ENCODE measurements around the gene OR13C8. TPM values are rescaled to one million over a fixed set of nuclear protein-coding genes. Genes with fewer than 3 reads are reported as not detected.

The OR13C8 gene
- total RNA-seq, 1 experiment from 2014 or later: not detected

DNA sequence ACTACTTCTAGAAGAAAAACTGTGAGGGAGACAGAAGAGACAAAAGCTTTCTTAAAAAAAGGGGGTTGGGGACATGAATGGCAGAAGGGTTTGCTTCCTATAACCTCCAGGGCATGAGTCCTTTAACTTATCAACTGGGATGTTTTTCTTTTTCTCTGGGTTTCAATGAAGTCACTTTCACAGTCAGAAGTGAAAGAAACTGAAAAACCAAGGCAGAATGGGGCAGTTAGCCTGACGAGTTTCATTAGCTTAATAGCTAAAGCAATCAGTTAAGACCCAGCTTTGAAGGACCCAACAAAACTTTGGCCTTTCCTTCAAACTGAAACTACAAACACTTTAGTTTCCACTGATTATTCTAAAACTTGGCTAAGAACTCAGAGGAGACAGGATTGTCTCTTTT lies 4.6 kb upstream of the OR13C8 start:
- no peak for ATAC-seq
- ChIA-PET POLR2A (no interaction called here), CTCF (no interaction called here), RAD21 (ENCODE audit: low non-redundant PET in 1 of 2, low total read pairs in 2 of 2, uncharacterized antibody in 2 of 2, unreplicated experiment in 2 of 2) (no interaction called here)
- Histone ChIP-seq H3K36me3 (ENCODE audit: control insufficient read depth in 1 of 2, insufficient read depth in 2 of 2, low read length in 2 of 2) (no peaks in the 10 kb centered on the region), H3K27me3 (ENCODE audit: insufficient read depth, low read length) (no peaks in the 10 kb centered on the region), H3K79me2 (ENCODE audit: insufficient read depth, low read length) (no peaks in the 10 kb centered on the region), H3K4me3 (replicated peaks in 1 of 2; ENCODE audit: low read depth in 1 of 2, low read length in 2 of 2) (no peak overlapping the region), H2AFZ (ENCODE audit: low read depth, low read length, poor library complexity, severe bottlenecking) (no peak overlapping the region), H3K4me1 (ENCODE audit: control insufficient read depth in 1 of 2, insufficient read depth in 2 of 2, low read length in 2 of 2) (no peaks in the 10 kb centered on the region), H3K4me2 (ENCODE audit: low read length) (no peak overlapping the region), H4K20me1 (ENCODE audit: insufficient read depth) (no peaks in the 10 kb centered on the region), H3K9ac (ENCODE audit: low read length) (no peak overlapping the region), H3K9me3 (ENCODE audit: control insufficient read depth in 1 of 2, insufficient read depth in 1 of 2, low read depth in 1 of 2, low read length in 2 of 2) (no peaks in the 10 kb centered on the region), H3K27ac (ENCODE audit: low read depth, low read length) (no peak overlapping the region), H3K9me2 (ENCODE audit: insufficient read depth) (no peaks in the 10 kb centered on the region)
- no peak for DNase-seq (ENCODE audit: low read depth, low spot score)
- no peak for TF ChIP-seq ZFX (IDR thresholded peaks at IDR 0.05)
- TF ChIP-seq SP1 (IDR thresholded peaks at IDR 0.05; ENCODE audit: low read depth): no peak
- TF ChIP-seq, protein P1, sequence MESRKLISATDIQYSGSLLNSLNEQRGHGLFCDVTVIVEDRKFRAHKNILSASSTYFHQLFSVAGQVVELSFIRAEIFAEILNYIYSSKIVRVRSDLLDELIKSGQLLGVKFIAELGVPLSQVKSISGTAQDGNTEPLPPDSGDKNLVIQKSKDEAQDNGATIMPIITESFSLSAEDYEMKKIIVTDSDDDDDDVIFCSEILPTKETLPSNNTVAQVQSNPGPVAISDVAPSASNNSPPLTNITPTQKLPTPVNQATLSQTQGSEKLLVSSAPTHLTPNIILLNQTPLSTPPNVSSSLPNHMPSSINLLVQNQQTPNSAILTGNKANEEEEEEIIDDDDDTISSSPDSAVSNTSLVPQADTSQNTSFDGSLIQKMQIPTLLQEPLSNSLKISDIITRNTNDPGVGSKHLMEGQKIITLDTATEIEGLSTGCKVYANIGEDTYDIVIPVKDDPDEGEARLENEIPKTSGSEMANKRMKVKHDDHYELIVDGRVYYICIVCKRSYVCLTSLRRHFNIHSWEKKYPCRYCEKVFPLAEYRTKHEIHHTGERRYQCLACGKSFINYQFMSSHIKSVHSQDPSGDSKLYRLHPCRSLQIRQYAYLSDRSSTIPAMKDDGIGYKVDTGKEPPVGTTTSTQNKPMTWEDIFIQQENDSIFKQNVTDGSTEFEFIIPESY (IDR thresholded peaks at IDR 0.05; ENCODE audit: extremely low read depth, insufficient replicate concordance, low read length): no peak
- TF ChIP-seq, protein P2, sequence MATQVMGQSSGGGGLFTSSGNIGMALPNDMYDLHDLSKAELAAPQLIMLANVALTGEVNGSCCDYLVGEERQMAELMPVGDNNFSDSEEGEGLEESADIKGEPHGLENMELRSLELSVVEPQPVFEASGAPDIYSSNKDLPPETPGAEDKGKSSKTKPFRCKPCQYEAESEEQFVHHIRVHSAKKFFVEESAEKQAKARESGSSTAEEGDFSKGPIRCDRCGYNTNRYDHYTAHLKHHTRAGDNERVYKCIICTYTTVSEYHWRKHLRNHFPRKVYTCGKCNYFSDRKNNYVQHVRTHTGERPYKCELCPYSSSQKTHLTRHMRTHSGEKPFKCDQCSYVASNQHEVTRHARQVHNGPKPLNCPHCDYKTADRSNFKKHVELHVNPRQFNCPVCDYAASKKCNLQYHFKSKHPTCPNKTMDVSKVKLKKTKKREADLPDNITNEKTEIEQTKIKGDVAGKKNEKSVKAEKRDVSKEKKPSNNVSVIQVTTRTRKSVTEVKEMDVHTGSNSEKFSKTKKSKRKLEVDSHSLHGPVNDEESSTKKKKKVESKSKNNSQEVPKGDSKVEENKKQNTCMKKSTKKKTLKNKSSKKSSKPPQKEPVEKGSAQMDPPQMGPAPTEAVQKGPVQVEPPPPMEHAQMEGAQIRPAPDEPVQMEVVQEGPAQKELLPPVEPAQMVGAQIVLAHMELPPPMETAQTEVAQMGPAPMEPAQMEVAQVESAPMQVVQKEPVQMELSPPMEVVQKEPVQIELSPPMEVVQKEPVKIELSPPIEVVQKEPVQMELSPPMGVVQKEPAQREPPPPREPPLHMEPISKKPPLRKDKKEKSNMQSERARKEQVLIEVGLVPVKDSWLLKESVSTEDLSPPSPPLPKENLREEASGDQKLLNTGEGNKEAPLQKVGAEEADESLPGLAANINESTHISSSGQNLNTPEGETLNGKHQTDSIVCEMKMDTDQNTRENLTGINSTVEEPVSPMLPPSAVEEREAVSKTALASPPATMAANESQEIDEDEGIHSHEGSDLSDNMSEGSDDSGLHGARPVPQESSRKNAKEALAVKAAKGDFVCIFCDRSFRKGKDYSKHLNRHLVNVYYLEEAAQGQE (IDR thresholded peaks at IDR 0.05; ENCODE audit: low read depth): no peak
- TF ChIP-seq EGR1 (IDR thresholded peaks at IDR 0.05; ENCODE audit: low read depth): no peak
- no peak for TF ChIP-seq EZH2 (IDR thresholded peaks at IDR 0.05)
- no peak for TF ChIP-seq RAD21 (IDR thresholded peaks at IDR 0.05; ENCODE audit: low read depth)
- TF ChIP-seq CEBPB (IDR thresholded peaks at IDR 0.05; ENCODE audit: low read depth): no peak
- TF ChIP-seq POLR2A (IDR thresholded peaks at IDR 0.05; ENCODE audit: borderline replicate concordance, extremely low read depth, insufficient read depth, insufficient read length): no peak
- no peak for TF ChIP-seq SRF (IDR thresholded peaks at IDR 0.05; ENCODE audit: low read depth)
- TF ChIP-seq, protein P3, sequence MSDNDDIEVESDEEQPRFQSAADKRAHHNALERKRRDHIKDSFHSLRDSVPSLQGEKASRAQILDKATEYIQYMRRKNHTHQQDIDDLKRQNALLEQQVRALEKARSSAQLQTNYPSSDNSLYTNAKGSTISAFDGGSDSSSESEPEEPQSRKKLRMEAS (IDR thresholded peaks at IDR 0.05): no peak
- TF ChIP-seq POLR2AphosphoS5 (IDR thresholded peaks at IDR 0.05; ENCODE audit: low read depth, low read length): no peak
- TF ChIP-seq ZNF274 (IDR thresholded peaks at IDR 0.05; ENCODE audit: low read depth, low read length): no peak
- TF ChIP-seq JUND (IDR thresholded peaks at IDR 0.05): no peak
- TF ChIP-seq SIN3A (IDR thresholded peaks at IDR 0.05; ENCODE audit: low read depth): no peak
- intact Hi-C loops (cut with micrococcal nuclease): no loop called here
- BruUV-seq (replicated peaks): no TSS peak
